ENCODE data around the gene ZNF45.

The ZNF45 gene

GRCh38 chr19:43960411-43960810 lies 25.3 kb upstream of the ZNF45 start:
- Histone ChIP-seq H3K9me2 (replicated peaks; ENCODE audit: low read depth, low read length) (no peaks in the 10 kb centered on the region), H3K36me3 (ENCODE audit: insufficient read depth, low read length) (no peaks in the 10 kb centered on the region), H2AFZ (ENCODE audit: low read length) (no peak overlapping the region), H3K79me2 (ENCODE audit: insufficient read depth, low read length) (no peaks in the 10 kb centered on the region), H3K4me3 (ENCODE audit: low read length, poor library complexity, severe bottlenecking) (no peak overlapping the region), H3K9ac (ENCODE audit: low read depth, low read length, poor library complexity, severe bottlenecking) (no peak overlapping the region), H3K4me1 (ENCODE audit: insufficient read depth, low read length, poor library complexity, severe bottlenecking) (no peaks in the 10 kb centered on the region), H3K27me3 (ENCODE audit: insufficient read depth, low read length, poor library complexity, severe bottlenecking) (no peaks in the 10 kb centered on the region), H4K20me1 (ENCODE audit: insufficient read depth, low read length, poor library complexity, severe bottlenecking) (no peaks in the 10 kb centered on the region), H3F3A (ENCODE audit: low read depth) (no peaks in the 10 kb centered on the region), H3K9me3 (ENCODE audit: insufficient read depth, low read depth, low read length) (no peaks in the 10 kb centered on the region; the same call in 1 of the 2 replicates), H3K4me2 (ENCODE audit: low read depth, low read length, poor library complexity, severe bottlenecking) (no peak overlapping the region)
- TF ChIP-seq CTCF (conservative IDR thresholded peaks at IDR 0.05; ENCODE audit: low read length) (no peak), EZH2phosphoT487 (IDR thresholded peaks at IDR 0.05; ENCODE audit: borderline replicate concordance) (no peak)

GRCh38 chr19:43957891-43958290 lies 22.8 kb upstream of the ZNF45 start:
- H3K4me2 ChIP-seq (ENCODE audit: low read depth, low read length, poor library complexity, severe bottlenecking) = no peak overlapping the region
- no peaks in the 10 kb centered on the region for H3K4me1 ChIP-seq (ENCODE audit: insufficient read depth, low read length, poor library complexity, severe bottlenecking)
- TF ChIP-seq EZH2phosphoT487 (IDR thresholded peaks at IDR 0.05; ENCODE audit: borderline replicate concordance) = no peak
- no peak for TF ChIP-seq CTCF (conservative IDR thresholded peaks at IDR 0.05; ENCODE audit: low read length)
- H3K79me2 ChIP-seq (ENCODE audit: insufficient read depth, low read length) = no peaks in the 10 kb centered on the region
- H3K9me3 ChIP-seq (ENCODE audit: insufficient read depth, low read depth, low read length) = no peaks in the 10 kb centered on the region; the same call in 1 of the 2 replicates
- no peaks in the 10 kb centered on the region for H3K9me2 ChIP-seq (replicated peaks; ENCODE audit: low read depth, low read length)
- H3K27me3 ChIP-seq (ENCODE audit: insufficient read depth, low read length, poor library complexity, severe bottlenecking) = no peaks in the 10 kb centered on the region
- H2AFZ ChIP-seq (ENCODE audit: low read length) = no peak overlapping the region
- H3F3A ChIP-seq (ENCODE audit: low read depth) = no peaks in the 10 kb centered on the region
- no peak overlapping the region for H3K4me3 ChIP-seq (ENCODE audit: low read length, poor library complexity, severe bottlenecking)
- H3K9ac ChIP-seq (ENCODE audit: low read depth, low read length, poor library complexity, severe bottlenecking) = no peak overlapping the region
- H3K36me3 ChIP-seq (ENCODE audit: insufficient read depth, low read length) = no peaks in the 10 kb centered on the region
- H4K20me1 ChIP-seq (ENCODE audit: insufficient read depth, low read length, poor library complexity, severe bottlenecking) = no peaks in the 10 kb centered on the region

- H3K4me3 ChIP-seq (ENCODE audit: low read length, poor library complexity, severe bottlenecking) = no peak overlapping the region
- no peaks in the 10 kb centered on the region; the same call in 1 of the 2 replicates for H3K9me3 ChIP-seq (ENCODE audit: insufficient read depth, low read depth, low read length)
- H3F3A ChIP-seq (ENCODE audit: low read depth) = no peaks in the 10 kb centered on the region
- no peak overlapping the region for H2AFZ ChIP-seq (ENCODE audit: low read length)
- H3K4me1 ChIP-seq (ENCODE audit: insufficient read depth, low read length, poor library complexity, severe bottlenecking) = no peaks in the 10 kb centered on the region
- TF ChIP-seq CTCF (conservative IDR thresholded peaks at IDR 0.05; ENCODE audit: low read length) (no peak), EZH2phosphoT487 (IDR thresholded peaks at IDR 0.05; ENCODE audit: borderline replicate concordance) (no peak)
- H3K9ac ChIP-seq (ENCODE audit: low read depth, low read length, poor library complexity, severe bottlenecking) = no peak overlapping the region
- no peaks in the 10 kb centered on the region for H3K27me3 ChIP-seq (ENCODE audit: insufficient read depth, low read length, poor library complexity, severe bottlenecking)
- no peaks in the 10 kb centered on the region for H3K79me2 ChIP-seq (ENCODE audit: insufficient read depth, low read length)
- no peak overlapping the region for H3K4me2 ChIP-seq (ENCODE audit: low read depth, low read length, poor library complexity, severe bottlenecking)
- H3K9me2 ChIP-seq (replicated peaks; ENCODE audit: low read depth, low read length) = no peaks in the 10 kb centered on the region
- no peaks in the 10 kb centered on the region for H4K20me1 ChIP-seq (ENCODE audit: insufficient read depth, low read length, poor library complexity, severe bottlenecking)
- no peaks in the 10 kb centered on the region for H3K36me3 ChIP-seq (ENCODE audit: insufficient read depth, low read length)
Observed at GRCh38 chr19:43956827-43957226, 21.7 kb upstream of the ZNF45 start.
